GM21723 (cell line): ENCODE data around the gene PLEKHA7.
"Not testable (repeated sequence)": the region's sequence is repeated elsewhere in the genome, so short reads cannot be mapped to it uniquely, and the experiment has no call there.

Experiments used
- ATAC-seq: cut with Tn5 transposase; IDR thresholded peaks from one replicate; pipeline ENCODE4 v1.9.1; 2021; ENCODE audit warnings: mild to moderate bottlenecking, moderate library complexity; ENCODE audit not compliant: unreplicated experiment

PLEKHA7 gene

GRCh38 chr11:17014321-17014832, at the start of gene PLEKHA7:
PLEKHA7 (minus strand) TSS chr11:17014414; CDS start chr11:17014401, 13 bp downstream.
- ATAC-seq: peak; percentile 34

GRCh38 chr11:17063171-17064002, 49.2 kb upstream of the PLEKHA7 start:
- ATAC-seq: peak; percentile 69

GRCh38 chr11:17051146-17051545, 36.9 kb upstream of the PLEKHA7 start:
- ATAC-seq: not testable (repeated sequence)

- ATAC-seq: not testable (repeated sequence)
These were observed 34.3 kb upstream of the PLEKHA7 start for GRCh38 chr11:17048491-17048890.

- no peak for ATAC-seq
These were observed 32.5 kb upstream of the PLEKHA7 start for GRCh38 chr11:17046690-17047089.

- no peak for ATAC-seq
These were observed 22.7 kb upstream of the PLEKHA7 start for GRCh38 chr11:17036666-17037658.

- ATAC-seq: not testable (repeated sequence)
These were observed 19.8 kb upstream of the PLEKHA7 start for GRCh38 chr11:17034027-17034426.

- no peak for ATAC-seq
These were observed 12.4 kb upstream of the PLEKHA7 start for GRCh38 chr11:17026487-17027082.

- no peak for ATAC-seq
These were observed 10.7 kb upstream of the PLEKHA7 start for GRCh38 chr11:17024924-17025323.

GRCh38 chr11:17021511-17021910, 7.3 kb upstream of the PLEKHA7 start:
- ATAC-seq: no peak

- no peak for ATAC-seq
These were observed 6.6 kb upstream of the PLEKHA7 start for GRCh38 chr11:17020831-17021230.

- no peak for ATAC-seq
These were observed 5.0 kb upstream of the PLEKHA7 start for GRCh38 chr11:17019232-17019631.

- no peak for ATAC-seq
These were observed 1.5 kb upstream of the PLEKHA7 start for GRCh38 chr11:17015627-17016126.

- no peak for ATAC-seq
These were observed 816 bp upstream of the PLEKHA7 start for GRCh38 chr11:17014833-17015626.

- ATAC-seq: peak; percentile 44
These were observed 480 bp downstream of the PLEKHA7 start for GRCh38 chr11:17013548-17014320.

- no peak for ATAC-seq
These were observed 1.3 kb downstream of the PLEKHA7 start for GRCh38 chr11:17012712-17013547.

GRCh38 chr11:17012179-17012578, 2.0 kb downstream of the PLEKHA7 start:
- ATAC-seq: no peak

GRCh38 chr11:17010851-17011420, 3.3 kb downstream of the PLEKHA7 start:
- no peak for ATAC-seq
